Mesenchymal stem cell (in vitro differentiated cells and primary cell): ENCODE results near the gene CRABP2.

Source experiments
- DNase-seq: peaks from one replicate; pipeline ENCODE4 v3.0.0-alpha.2; 2013
- H2AFZ ChIP-seq: one replicate; pipeline ENCODE4 v1.6.1; 2013; ENCODE audit warnings: low read depth, mild to moderate bottlenecking, control low read depth, inconsistent platforms, low read length, moderate library complexity
- H2AK5ac ChIP-seq: 2 replicates; pipeline ENCODE4 v1.6.1; 2013; ENCODE audit warnings: low read length, moderate library complexity, mild to moderate bottlenecking, inconsistent platforms; ENCODE audit not compliant: severe bottlenecking
- H2BK120ac ChIP-seq: one replicate; pipeline ENCODE4 v1.6.1; 2013; ENCODE audit warnings: low read depth, mild to moderate bottlenecking, inconsistent platforms, low read length, moderate library complexity
- H2BK12ac ChIP-seq, 2 experiments: one replicate each; pipeline ENCODE4 v1.6.1; 2013; ENCODE audit warnings: inconsistent platforms in 2 of 2, low read length in 2 of 2, mild to moderate bottlenecking in 2 of 2, moderate library complexity in 2 of 2, control low read depth in 1 of 2
- H2BK15ac ChIP-seq: one replicate; pipeline ENCODE4 v1.6.1; 2013; ENCODE audit warnings: mild to moderate bottlenecking, low read depth, inconsistent platforms; ENCODE audit not compliant: poor library complexity, severe bottlenecking
- H2BK5ac ChIP-seq: 2 replicates; pipeline ENCODE4 v1.6.1; 2013; ENCODE audit warnings: low read depth, mild to moderate bottlenecking, low read length, control low read depth, inconsistent platforms; ENCODE audit not compliant: poor library complexity, severe bottlenecking
- H3K14ac ChIP-seq, 2 experiments: one replicate each; pipeline ENCODE4 v1.6.1; 2013; ENCODE audit warnings: inconsistent platforms in 2 of 2, low read length in 2 of 2, control low read depth in 1 of 2, mild to moderate bottlenecking in 1 of 2, moderate library complexity in 1 of 2
- H3K18ac ChIP-seq, 2 experiments: one replicate each; pipeline ENCODE4 v1.6.1; 2013; ENCODE audit warnings: inconsistent platforms in 2 of 2, low read length in 2 of 2, control low read depth in 1 of 2, low read depth in 1 of 2, mild to moderate bottlenecking in 1 of 2
- H3K23ac ChIP-seq, 2 experiments: one replicate each; pipeline ENCODE4 v1.6.1; 2013; ENCODE audit warnings: inconsistent platforms in 2 of 2, low read length in 2 of 2, mild to moderate bottlenecking in 2 of 2, moderate library complexity in 2 of 2, control low read depth in 1 of 2
- H3K27ac ChIP-seq: 2 replicates; pipeline ENCODE4 v1.5.1; 2013; ENCODE audit warnings: mild to moderate bottlenecking, moderate library complexity, low read length, control low read depth, inconsistent platforms; ENCODE audit not compliant: poor library complexity, severe bottlenecking
- H3K27me3 ChIP-seq, 2 experiments: 2 replicates each; pipeline versions ENCODE4 v1.6.1 to v1.7.0; 2013; ENCODE audit warnings: low read length in 2 of 2, mild to moderate bottlenecking in 2 of 2, moderate library complexity in 2 of 2, control low read depth in 1 of 2, inconsistent platforms in 1 of 2; ENCODE audit not compliant: control insufficient read depth in 1 of 2, insufficient read depth in 1 of 2
- H3K36me3 ChIP-seq, 2 experiments: 2 replicates each; pipeline versions ENCODE4 v1.6.1 to v1.7.0; 2013; ENCODE audit warnings: low read length in 2 of 2, control low read depth in 1 of 2, inconsistent platforms in 1 of 2, low read depth in 1 of 2, mild to moderate bottlenecking in 1 of 2; ENCODE audit not compliant: insufficient read depth in 2 of 2, control insufficient read depth in 1 of 2
- H3K4ac ChIP-seq, 2 experiments: one replicate each; pipeline ENCODE4 v1.6.1; 2013; ENCODE audit warnings: inconsistent platforms in 2 of 2, low read length in 2 of 2, mild to moderate bottlenecking in 2 of 2, moderate library complexity in 2 of 2, control low read depth in 1 of 2, low read depth in 1 of 2
- H3K4me1 ChIP-seq: 2 replicates; pipeline ENCODE4 v1.6.1; 2013; ENCODE audit warnings: low read depth, low read length, control low read depth; ENCODE audit not compliant: control insufficient read depth, insufficient read depth
- H3K4me2 ChIP-seq: 2 replicates; pipeline ENCODE4 v1.6.1; 2013; ENCODE audit warnings: low read length, mild to moderate bottlenecking, inconsistent platforms; ENCODE audit not compliant: poor library complexity, severe bottlenecking
- H3K4me3 ChIP-seq, 2 experiments: 2 replicates each; pipeline versions ENCODE4 v1.5.1 to v1.7.0; 2013; ENCODE audit warnings: low read length in 2 of 2, mild to moderate bottlenecking in 2 of 2, control low read depth in 1 of 2, low read depth in 1 of 2; ENCODE audit not compliant: insufficient read depth in 1 of 2
- H3K79me1 ChIP-seq: replicated peaks from 2 replicates; pipeline ENCODE4 v1.6.1; 2013; ENCODE audit warnings: mild to moderate bottlenecking, control low read depth, low read length, inconsistent platforms; ENCODE audit not compliant: poor library complexity, severe bottlenecking
- H3K9ac ChIP-seq: 2 replicates; pipeline ENCODE4 v1.7.0; 2013; ENCODE audit warnings: mild to moderate bottlenecking, low read length, moderate library complexity
- H3K9me3 ChIP-seq: 2 replicates; pipeline ENCODE4 v1.7.0; 2013; ENCODE audit warnings: mild to moderate bottlenecking, low read length; ENCODE audit not compliant: control insufficient read depth
- H4K8ac ChIP-seq: one replicate; pipeline ENCODE4 v1.6.1; 2013; ENCODE audit warnings: inconsistent platforms, mild to moderate bottlenecking, low read length, moderate library complexity
- H4K91ac ChIP-seq: one replicate; pipeline ENCODE4 v1.6.1; 2013; ENCODE audit warnings: mild to moderate bottlenecking, low read length, inconsistent platforms
- WGBS: methylation state at CpG from one replicate; pipeline ENCODE4 v1.1.7; 2013; ENCODE audit warnings: mixed read lengths; 5-methylcytosine and 5-hydroxymethylcytosine counted together

The CRABP2 gene

GRCh38 chr1:156655151-156655903, 50.1 kb downstream of the CRABP2 start:
- H3K79me1 ChIP-seq, result peaks cover 13% of the 10 kb centered on the region
- H3K4me3 ChIP-seq, result no peak overlapping the region
- H2BK12ac ChIP-seq, result no peak overlapping the region
- peaks cover 24% of the 10 kb centered on the region for H3K4me1 ChIP-seq
- WGBS, result 95% methylated on average over 2 of the region's 2 CpGs
- H3K4me2 ChIP-seq, result no peak overlapping the region
- H3K18ac ChIP-seq, result no peak overlapping the region
- no peak overlapping the region for H3K4ac ChIP-seq
- peaks cover 69 to 73% of the 10 kb centered on the region in 2 experiments for H3K27me3 ChIP-seq
- no peak overlapping the region for H2AFZ ChIP-seq
- no peak overlapping the region for H2BK15ac ChIP-seq
- no peak overlapping the region for H2BK5ac ChIP-seq
- no peak overlapping the region for H4K8ac ChIP-seq
- no peak overlapping the region for H2BK120ac ChIP-seq
- no peak overlapping the region for H3K27ac ChIP-seq
- no peak overlapping the region for H4K91ac ChIP-seq
- no peak overlapping the region for H3K23ac ChIP-seq
- no peak overlapping the region for H2AK5ac ChIP-seq
- H3K9me3 ChIP-seq, result no peaks in the 10 kb centered on the region
- no peak overlapping the region for H3K14ac ChIP-seq
- no peak for DNase-seq
- H3K36me3 ChIP-seq, result peaks cover 0 to 2% of the 10 kb centered on the region in 2 experiments
- H3K9ac ChIP-seq, result no peak overlapping the region

- Histone ChIP-seq H4K91ac (no peak overlapping the region), H2BK5ac (no peak overlapping the region), H3K27me3 (peaks cover 75 to 79% of the 10 kb centered on the region in 2 experiments), H3K4me3 (no peak overlapping the region), H3K18ac (no peak overlapping the region), H3K27ac (no peak overlapping the region), H3K4me1 (peaks cover 20% of the 10 kb centered on the region), H3K36me3 (peaks cover 0 to 2% of the 10 kb centered on the region in 2 experiments), H3K14ac (no peak overlapping the region), H3K4me2 (no peak overlapping the region), H4K8ac (no peak overlapping the region), H3K4ac (no peak overlapping the region), H2AK5ac (no peak overlapping the region), H2BK12ac (no peak overlapping the region), H2BK15ac (no peak overlapping the region), H2AFZ (no peak overlapping the region), H2BK120ac (no peak overlapping the region), H3K79me1 (peaks cover 13% of the 10 kb centered on the region), H3K23ac (no peak overlapping the region), H3K9me3 (no peaks in the 10 kb centered on the region), H3K9ac (no peak overlapping the region)
- no peak for DNase-seq
- no CpG with 5 or more reads among the region's 1 CpG for WGBS
Observed at GRCh38 chr1:156654700-156655099, 50.7 kb downstream of the CRABP2 start.

- Histone ChIP-seq H3K79me1 (peaks cover 4% of the 10 kb centered on the region), H2BK120ac (no peak overlapping the region), H4K91ac (no peak overlapping the region), H3K27ac (no peak overlapping the region), H3K36me3 (no peaks in the 10 kb centered on the region), H3K4me2 (no peak overlapping the region), H3K23ac (no peak overlapping the region), H3K27me3 (peaks cover 90 to 91% of the 10 kb centered on the region in 2 experiments), H3K4ac (no peak overlapping the region), H3K4me3 (no peak overlapping the region), H3K18ac (no peak overlapping the region), H3K14ac (no peak overlapping the region), H2AK5ac (no peak overlapping the region), H2AFZ (no peak overlapping the region), H2BK5ac (no peak overlapping the region), H2BK15ac (no peak overlapping the region), H3K4me1 (peaks cover 13% of the 10 kb centered on the region), H3K9ac (no peak overlapping the region), H2BK12ac (no peak overlapping the region), H3K9me3 (no peaks in the 10 kb centered on the region), H4K8ac (no peak overlapping the region)
- no peak for DNase-seq
- 88% methylated on average over 9 of the region's 9 CpGs for WGBS
Observed at GRCh38 chr1:156652992-156653355, 52.4 kb downstream of the CRABP2 start.

- H3K79me1 ChIP-seq, result peaks cover 4% of the 10 kb centered on the region
- H3K9me3 ChIP-seq, result no peaks in the 10 kb centered on the region
- H3K18ac ChIP-seq, result no peak overlapping the region
- peaks cover 94 to 96% of the 10 kb centered on the region in 2 experiments for H3K27me3 ChIP-seq
- no peak overlapping the region for H3K4me2 ChIP-seq
- no peaks in the 10 kb centered on the region for H3K36me3 ChIP-seq
- no peak overlapping the region for H2AK5ac ChIP-seq
- DNase-seq, result peak; percentile 65
- no peak overlapping the region for H4K91ac ChIP-seq
- no peak overlapping the region for H2AFZ ChIP-seq
- H3K23ac ChIP-seq, result no peak overlapping the region
- H2BK5ac ChIP-seq, result no peak overlapping the region
- H2BK15ac ChIP-seq, result no peak overlapping the region
- peaks cover 8% of the 10 kb centered on the region for H3K4me1 ChIP-seq
- H3K4me3 ChIP-seq, result no peak overlapping the region
- H3K4ac ChIP-seq, result no peak overlapping the region
- no peak overlapping the region for H2BK120ac ChIP-seq
- H3K27ac ChIP-seq, result no peak overlapping the region
- H3K9ac ChIP-seq, result no peak overlapping the region
- no peak overlapping the region for H4K8ac ChIP-seq
- WGBS, result 51% methylated on average over 16 of the region's 16 CpGs
- no peak overlapping the region for H3K14ac ChIP-seq
- H2BK12ac ChIP-seq, result no peak overlapping the region
Observed at GRCh38 chr1:156652131-156652991, 53.0 kb downstream of the CRABP2 start.
